MCF 10A (cell line): ENCODE measurements around the gene EPHB1. TPM values are rescaled to one million over a fixed set of nuclear protein-coding genes. Genes with fewer than 3 reads are reported as not detected.

Experiments
- BruUV-seq: library from RNA; stranded (reverse); fragments of 400-500 nt; replicated peaks from 2 replicates; lab custom pipeline; 2021; lab: Mats Ljungman, UMichigan
- CTCF ChIA-PET: fragments of 300-600 bp; sonication (Branson Sonifier 250); formaldehyde crosslinking; extraction: SDS; loops from one replicate; lab custom pipeline; 2021; ENCODE audit warnings: antibody characterized with exemption, inconsistent platforms; lab: Yijun Ruan, JAX
- POLR2A ChIA-PET: fragments of 300-600, 350-650 bp; sonication (Branson Sonifier 250); formaldehyde crosslinking; extraction: SDS; loops from one replicate; lab custom pipeline; 2020; ENCODE audit warnings: antibody characterized with exemption, inconsistent platforms; lab: Yijun Ruan, JAX
- DNase-seq: peaks from one replicate; pipeline ENCODE4 v3.0.0-alpha.2; 2018; ENCODE audit not compliant: unreplicated experiment
- H3K27ac Mint-ChIP-seq: one replicate; pipeline ENCODE4 v1.8.0; 2022; ENCODE audit warnings: mild to moderate bottlenecking, low read depth, mixed read lengths; ENCODE audit not compliant: unreplicated experiment
- H3K27me3 Mint-ChIP-seq: one replicate; pipeline ENCODE4 v1.8.0; 2022; ENCODE audit warnings: mixed read lengths; ENCODE audit not compliant: insufficient read depth, unreplicated experiment
- H3K36me3 Mint-ChIP-seq: one replicate; pipeline ENCODE4 v1.8.0; 2022; ENCODE audit warnings: mild to moderate bottlenecking, moderate library complexity, mixed read lengths; ENCODE audit not compliant: insufficient read depth, unreplicated experiment
- H3K4me1 Mint-ChIP-seq: one replicate; pipeline ENCODE4 v1.8.0; 2022; ENCODE audit warnings: mixed read lengths; ENCODE audit not compliant: insufficient read depth, unreplicated experiment
- H3K4me3 Mint-ChIP-seq: one replicate; pipeline ENCODE4 v1.8.0; 2022; ENCODE audit warnings: mild to moderate bottlenecking, moderate library complexity, mixed read lengths; ENCODE audit not compliant: unreplicated experiment
- H3K9me3 Mint-ChIP-seq: one replicate; pipeline ENCODE4 v1.8.0; 2022; ENCODE audit warnings: mixed read lengths; ENCODE audit not compliant: unreplicated experiment
- CTCF ChIP-seq: fragments of 200-600 bp; IDR thresholded peaks from one replicate; pipeline ENCODE4 v1.8.0; 2022; ENCODE audit warnings: antibody characterized with exemption, mild to moderate bottlenecking; ENCODE audit not compliant: unreplicated experiment
- intact Hi-C: fragments of 100-400 bp; cut with micrococcal nuclease; formaldehyde crosslinking; loops from 2 replicates; pipeline ENCODE4 v1.14.1; 2022
- total RNA-seq: library from RNA; stranded (reverse); gene quantifications from 2 replicates; pipeline ENCODE4 v1.2.3, GENCODE V29; 2022

EPHB1 gene
- total RNA-seq, 1 experiment from 2014 or later = not detected

GRCh38 chr3:134753999-134754742, 40.9 kb upstream of the EPHB1 start:
- CTCF ChIA-PET = interaction anchor here (0.6 to 3.5 kb wide), 17 partner anchors 10 to 1659 kb away, joined by 3 to 53 read pairs (median 4); no protein-coding TSS in a partner anchor
- H3K9me3 Mint-ChIP-seq = no peaks in the 10 kb centered on the region
- intact Hi-C loops = loop anchor here (10.0 kb wide), 1 partner anchor 99 kb away; the partner anchor contains the start of gene KY
- H3K36me3 Mint-ChIP-seq = no peaks in the 10 kb centered on the region
- BruUV-seq = no TSS peak
- DNase-seq = no peak
- TF ChIP-seq CTCF = no peak
- no peak overlapping the region for H3K27ac Mint-ChIP-seq
- POLR2A ChIA-PET = interaction anchor here (0.6 kb wide), 1 partner anchor 16 kb away, joined by 4 read pairs; no protein-coding TSS in a partner anchor
- no peak overlapping the region for H3K4me3 Mint-ChIP-seq
- H3K27me3 Mint-ChIP-seq = peaks cover 31% of the 10 kb centered on the region
- no peaks in the 10 kb centered on the region for H3K4me1 Mint-ChIP-seq

- Mint-ChIP-seq H3K9me3 (no peaks in the 10 kb centered on the region), H3K4me1 (no peaks in the 10 kb centered on the region), H3K27ac (no peak overlapping the region), H3K36me3 (no peaks in the 10 kb centered on the region), H3K27me3 (peaks cover 24% of the 10 kb centered on the region), H3K4me3 (no peak overlapping the region)
- BruUV-seq = no TSS peak
- intact Hi-C loops = loop anchor here (1.0 to 10.0 kb wide), 2 partner anchors 100 to 154 kb away; partner anchors contain the start of gene KY
- ChIA-PET CTCF (interaction anchor here (0.6 to 3.5 kb wide), 21 partner anchors 9 to 1660 kb away, joined by 3 to 53 read pairs (median 4); no protein-coding TSS in a partner anchor), POLR2A (interaction anchor here (0.6 to 0.8 kb wide), 2 partner anchors 16 to 154 kb away, joined by 3 to 4 read pairs; no protein-coding TSS in a partner anchor)
- DNase-seq = peak; percentile 64
- peak; percentile 68 for TF ChIP-seq CTCF
Measured at GRCh38 chr3:134754768-134755559, 40.1 kb upstream of the EPHB1 start.

GRCh38 chr3:134755821-134756220, 39.2 kb upstream of the EPHB1 start:
- no peak overlapping the region for H3K27ac Mint-ChIP-seq
- ChIA-PET CTCF (interaction anchor here (0.6 to 3.5 kb wide), 8 partner anchors 8 to 1299 kb away, joined by 3 to 53 read pairs (median 5); no protein-coding TSS in a partner anchor), POLR2A (interaction anchor here (0.8 kb wide), 1 partner anchor 155 kb away, joined by 3 read pairs; no protein-coding TSS in a partner anchor)
- BruUV-seq = no TSS peak
- H3K4me3 Mint-ChIP-seq = no peak overlapping the region
- DNase-seq = no peak
- peaks cover 24% of the 10 kb centered on the region for H3K27me3 Mint-ChIP-seq
- no peaks in the 10 kb centered on the region for H3K9me3 Mint-ChIP-seq
- intact Hi-C loops = loop anchor here (1.0 to 10.0 kb wide), 2 partner anchors 101 to 155 kb away; partner anchors contain the start of gene KY
- TF ChIP-seq CTCF = no peak
- H3K4me1 Mint-ChIP-seq = no peaks in the 10 kb centered on the region
- H3K36me3 Mint-ChIP-seq = no peaks in the 10 kb centered on the region
